Bronchial epithelial cell (primary cell): ENCODE data around the gene ABCA1. TPM values are rescaled to one million over a fixed set of nuclear protein-coding genes. Genes with fewer than 3 reads are reported as not detected.

ENCODE experiments used
- DNase-seq: peaks from one replicate; pipeline ENCODE4 v3.0.0-alpha.2; 2010; ENCODE audit warnings: low read depth
- FAIRE-seq: peaks from 2 replicates; lab custom pipeline; 2011; peaks lifted over from hg19 to GRCh38; lab: Jason Lieb, UNC
- H3K27me3 ChIP-seq: 2 replicates; pipeline ENCODE4 v1.5.1; 2011; ENCODE audit warnings: low read length; ENCODE audit not compliant: control insufficient read depth, insufficient read depth
- H3K36me3 ChIP-seq: 2 replicates; pipeline ENCODE4 v1.5.1; 2011; ENCODE audit warnings: low read length; ENCODE audit not compliant: control insufficient read depth, insufficient read depth
- H3K4me3 ChIP-seq: 2 replicates; pipeline ENCODE4 v1.5.1; 2011; ENCODE audit warnings: mild to moderate bottlenecking, low read depth, low read length, control low read depth
- total RNA-seq: library from RNA; depleted of rRNA; stranded (reverse); fragments of >200 nt; gene quantifications from 2 replicates; pipeline ENCODE4 v1.2.1, GENCODE V29; 2014
- TF ChIP-seq, protein P1 (sequence below): IDR thresholded peaks from 2 replicates; pipeline ENCODE4 v1.5.1; 2011; ENCODE audit warnings: mild to moderate bottlenecking, moderate library complexity, low read length, control low read depth, inconsistent platforms; ENCODE audit not compliant: insufficient read depth, severe bottlenecking

The ABCA1 gene
- total RNA-seq, 1 donor from 2014 or later: 34.2 TPM

DNA sequence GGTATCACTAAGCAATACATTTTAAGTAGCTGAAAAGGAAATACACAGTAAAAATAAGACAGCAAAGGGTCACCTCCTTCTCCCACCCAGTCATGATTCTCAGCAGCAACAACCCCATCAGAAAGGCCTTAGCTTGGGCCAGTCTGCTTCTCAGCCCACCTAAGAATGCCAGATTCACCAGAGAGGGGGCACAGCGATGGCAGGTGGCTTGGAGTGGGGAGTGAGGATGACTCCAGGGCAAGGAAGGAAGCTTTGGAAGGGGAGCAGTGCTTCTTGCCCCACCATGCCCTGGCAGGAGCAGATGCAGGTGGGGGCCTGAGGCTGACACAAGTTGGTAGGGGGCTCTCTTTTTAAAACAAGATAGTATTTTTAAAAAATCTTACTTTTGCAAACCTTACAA lies 51.4 kb downstream of the ABCA1 start:
- FAIRE-seq (no peak), DNase-seq (no peak)
- H3K27me3 ChIP-seq: no peaks in the 10 kb centered on the region
- TF ChIP-seq, protein P1, sequence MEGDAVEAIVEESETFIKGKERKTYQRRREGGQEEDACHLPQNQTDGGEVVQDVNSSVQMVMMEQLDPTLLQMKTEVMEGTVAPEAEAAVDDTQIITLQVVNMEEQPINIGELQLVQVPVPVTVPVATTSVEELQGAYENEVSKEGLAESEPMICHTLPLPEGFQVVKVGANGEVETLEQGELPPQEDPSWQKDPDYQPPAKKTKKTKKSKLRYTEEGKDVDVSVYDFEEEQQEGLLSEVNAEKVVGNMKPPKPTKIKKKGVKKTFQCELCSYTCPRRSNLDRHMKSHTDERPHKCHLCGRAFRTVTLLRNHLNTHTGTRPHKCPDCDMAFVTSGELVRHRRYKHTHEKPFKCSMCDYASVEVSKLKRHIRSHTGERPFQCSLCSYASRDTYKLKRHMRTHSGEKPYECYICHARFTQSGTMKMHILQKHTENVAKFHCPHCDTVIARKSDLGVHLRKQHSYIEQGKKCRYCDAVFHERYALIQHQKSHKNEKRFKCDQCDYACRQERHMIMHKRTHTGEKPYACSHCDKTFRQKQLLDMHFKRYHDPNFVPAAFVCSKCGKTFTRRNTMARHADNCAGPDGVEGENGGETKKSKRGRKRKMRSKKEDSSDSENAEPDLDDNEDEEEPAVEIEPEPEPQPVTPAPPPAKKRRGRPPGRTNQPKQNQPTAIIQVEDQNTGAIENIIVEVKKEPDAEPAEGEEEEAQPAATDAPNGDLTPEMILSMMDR: no peak
- no peaks in the 10 kb centered on the region for H3K36me3 ChIP-seq
- H3K4me3 ChIP-seq: no peak overlapping the region

DNA sequence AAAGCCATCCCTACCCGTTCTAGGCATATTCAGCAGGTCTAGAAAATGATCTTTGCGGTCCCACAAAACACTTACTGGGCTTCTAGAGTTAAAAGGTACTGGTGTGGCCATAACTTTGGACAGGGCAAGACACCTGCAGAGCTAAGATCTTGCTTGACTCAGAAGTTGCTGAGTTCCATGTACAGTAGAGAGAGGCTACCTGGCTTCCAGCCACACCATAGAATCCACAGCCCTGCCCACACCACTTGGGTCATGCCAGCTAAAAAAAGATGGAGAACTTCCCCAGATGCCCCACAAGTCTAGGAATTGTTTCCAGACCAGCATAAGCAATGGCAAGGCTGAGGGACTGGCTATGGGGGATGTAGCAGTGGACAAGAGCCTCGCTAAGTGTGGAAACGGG lies 52.1 kb downstream of the ABCA1 start:
- Histone ChIP-seq H3K27me3 (no peaks in the 10 kb centered on the region), H3K4me3 (no peak overlapping the region), H3K36me3 (no peaks in the 10 kb centered on the region)
- DNase-seq (no peak), FAIRE-seq (no peak)
- TF ChIP-seq, protein P1: no peak

DNA sequence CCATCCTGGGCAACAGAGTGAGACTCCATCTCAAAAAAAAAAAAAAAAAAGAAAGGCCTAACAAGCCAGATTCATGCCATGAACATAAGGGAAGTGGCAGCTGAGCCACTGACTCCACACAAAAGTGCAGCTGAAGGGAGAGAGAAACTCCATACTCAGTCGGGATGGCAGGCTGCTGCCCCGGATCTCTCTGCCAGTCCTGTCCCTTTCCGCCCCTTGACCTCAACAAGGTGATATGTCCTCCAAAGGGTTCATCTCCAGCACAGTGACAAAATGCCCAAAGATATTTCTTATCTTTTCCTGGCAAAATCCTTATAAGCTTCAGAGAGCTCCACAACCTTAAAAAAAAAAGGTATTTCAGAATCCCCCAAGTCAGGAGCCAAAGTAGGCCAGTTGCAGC lies 52.6 kb downstream of the ABCA1 start:
- H3K36me3 ChIP-seq: no peaks in the 10 kb centered on the region
- FAIRE-seq (no peak), DNase-seq (no peak)
- no peaks in the 10 kb centered on the region for H3K27me3 ChIP-seq
- TF ChIP-seq, protein P1: no peak
- H3K4me3 ChIP-seq: no peak overlapping the region

DNA sequence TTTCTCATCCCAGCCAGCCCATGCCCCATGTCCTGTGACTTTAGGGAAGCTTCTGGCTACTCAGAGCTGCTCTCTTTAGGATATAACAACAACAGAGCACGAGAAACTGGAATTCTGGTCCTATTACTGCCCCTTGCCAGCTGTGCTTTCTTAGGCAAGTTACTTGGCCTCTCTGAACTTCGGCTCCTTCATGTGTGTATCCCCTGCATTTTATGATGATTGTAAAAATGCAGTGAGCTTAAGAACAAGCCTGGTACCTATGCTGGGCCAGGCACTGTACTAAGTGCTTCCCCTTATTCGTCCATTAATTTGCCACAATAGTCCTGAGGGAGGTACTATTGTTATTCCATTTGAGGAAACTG lies 54.5 kb downstream of the ABCA1 start:
- no peak for DNase-seq
- no peaks in the 10 kb centered on the region for H3K36me3 ChIP-seq
- TF ChIP-seq, protein P1: no peak
- no peaks in the 10 kb centered on the region for H3K27me3 ChIP-seq
- no peak overlapping the region for H3K4me3 ChIP-seq
- FAIRE-seq: no peak

DNA sequence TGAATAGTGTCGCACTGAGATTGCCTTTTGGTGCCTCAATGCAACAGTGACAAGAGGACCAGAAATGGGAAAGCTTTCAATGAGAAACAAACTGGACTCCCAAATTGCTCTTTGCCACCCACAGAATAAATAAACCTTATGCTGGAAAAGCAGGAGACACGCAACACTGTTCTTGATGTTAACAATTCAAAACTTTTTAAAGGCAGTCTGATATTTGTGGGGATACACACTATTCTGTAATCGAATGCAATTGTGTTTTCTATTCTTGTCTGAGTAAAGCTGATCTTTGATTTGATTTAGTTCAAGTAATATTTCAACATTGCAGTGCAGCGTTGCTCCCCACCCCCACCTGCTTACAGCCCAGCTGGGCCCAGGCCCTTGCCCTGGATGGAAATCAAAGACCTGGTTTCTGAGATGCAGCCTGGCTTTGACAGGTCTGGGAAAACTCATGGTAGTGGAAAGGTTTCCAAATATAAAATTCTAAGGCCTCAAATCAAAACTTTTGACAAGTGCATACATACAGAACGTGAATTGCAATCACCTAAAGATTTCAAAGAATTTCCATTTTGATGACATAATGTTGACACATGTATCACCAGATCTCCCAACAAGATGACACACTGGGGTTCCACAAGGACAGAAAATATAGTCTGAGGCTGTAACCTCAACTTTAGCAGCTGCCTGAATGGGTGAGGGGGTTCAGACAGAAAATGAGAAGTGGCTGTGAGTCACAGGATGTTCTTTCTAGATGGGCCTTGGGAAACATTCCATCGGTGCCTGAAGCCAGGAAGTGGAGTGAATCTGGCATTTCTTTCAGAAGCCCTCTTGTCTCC lies 55.1 kb downstream of the ABCA1 start:
- H3K27me3 ChIP-seq: no peaks in the 10 kb centered on the region
- H3K36me3 ChIP-seq: no peaks in the 10 kb centered on the region
- FAIRE-seq: no peak
- TF ChIP-seq, protein P1: no peak
- no peak overlapping the region for H3K4me3 ChIP-seq
- peak; percentile 97 for DNase-seq

DNA sequence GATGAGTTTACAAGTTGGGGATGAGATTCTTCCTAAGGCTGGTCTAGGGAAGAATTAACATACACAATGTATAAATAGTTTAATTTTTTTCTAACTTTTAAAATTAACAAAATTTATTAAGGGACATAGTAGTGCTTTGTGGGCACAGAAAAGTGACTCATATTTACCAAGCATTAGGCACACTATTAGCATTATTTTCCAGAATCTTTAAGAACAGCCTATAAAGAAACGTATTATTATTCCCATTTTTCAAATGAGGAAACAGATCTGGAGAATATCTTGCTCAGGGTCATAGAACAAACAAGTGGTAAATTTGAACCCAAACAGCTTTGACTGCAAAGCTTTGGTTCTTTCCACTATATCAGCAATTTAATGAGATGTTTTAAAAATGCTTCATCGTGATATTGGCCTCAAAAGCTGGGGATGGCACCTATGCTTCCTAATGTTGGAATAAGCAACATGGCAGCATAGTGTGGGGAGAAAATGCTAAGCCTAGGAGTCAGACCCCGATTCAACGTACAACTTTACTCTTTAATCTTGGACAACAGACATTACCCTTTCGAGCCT lies 55.9 kb downstream of the ABCA1 start:
- no peak for FAIRE-seq

More for the DNA sequence above, 55.9 kb downstream of the ABCA1 start:
- no peaks in the 10 kb centered on the region for H3K27me3 ChIP-seq
- no peak overlapping the region for H3K4me3 ChIP-seq
- peaks cover 1% of the 10 kb centered on the region for H3K36me3 ChIP-seq
- DNase-seq: peak; percentile 22
- TF ChIP-seq, protein P1: no peak
